ENCODE measurements around the gene GALNT12. TPM values are rescaled to one million over a fixed set of nuclear protein-coding genes. Genes with fewer than 3 reads are reported as not detected.

Gene GALNT12
- total RNA-seq, 1 experiment from 2014 or later, result 52.9 TPM

DNA sequence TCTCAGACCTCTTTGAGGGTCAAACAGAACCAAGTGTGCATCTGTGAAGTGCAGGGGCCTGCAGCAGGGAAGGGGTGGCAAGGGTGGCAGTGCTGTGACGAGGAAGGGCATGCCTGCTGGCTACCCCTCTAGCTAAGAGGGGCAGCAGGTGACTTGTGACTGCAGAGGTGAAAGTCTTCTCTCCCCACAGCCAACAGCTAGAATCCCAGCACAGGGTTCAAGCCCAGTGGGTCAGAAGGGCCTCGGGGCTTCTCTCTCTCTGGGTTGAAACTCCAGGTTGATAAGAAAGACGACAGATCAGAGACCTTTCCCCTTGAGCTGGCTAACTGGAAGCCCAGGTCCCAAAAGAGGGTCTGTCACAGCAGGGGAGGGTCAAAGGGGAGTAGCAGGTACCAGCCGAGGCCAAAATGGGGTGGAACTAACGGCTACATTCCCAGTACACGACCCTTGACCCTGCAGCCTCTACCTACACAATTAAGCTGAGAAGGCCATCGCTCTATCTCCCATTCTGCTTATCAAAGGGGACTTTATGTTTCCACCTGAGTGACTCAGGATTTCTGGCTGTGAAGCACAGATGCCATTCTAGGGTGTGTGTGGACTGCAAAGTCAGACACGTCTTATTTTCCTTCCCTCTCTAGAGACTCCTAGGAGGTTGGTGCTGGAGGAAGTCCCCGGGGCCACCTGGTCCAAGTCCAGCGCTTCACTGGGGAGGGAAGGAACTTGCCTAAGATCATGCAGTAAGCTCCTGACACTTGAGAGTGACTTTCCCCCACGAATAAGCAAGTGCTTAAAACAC, 25.7 kb upstream of the GALNT12 start:
- Histone ChIP-seq H3K36me3 (ENCODE audit: low read depth) (peaks cover 20% of the 10 kb centered on the region; the same call in 1 of the 2 replicates), H3K27ac (peak overlapping the region; percentile 88), H3K4me3 (no peak overlapping the region), H3F3A (ENCODE audit: insufficient read depth, low read depth) (peaks cover 39% of the 10 kb centered on the region), H3K9me2 (ENCODE audit: insufficient read depth) (no peaks in the 10 kb centered on the region), H3K4me1 (replicated peaks; ENCODE audit: insufficient read depth) (peaks cover 43% of the 10 kb centered on the region), H4K20me1 (ENCODE audit: insufficient read depth) (no peaks in the 10 kb centered on the region), H3K27me3 (ENCODE audit: insufficient read depth, low read depth) (no peaks in the 10 kb centered on the region), H3K79me2 (ENCODE audit: low read depth) (0 out of 2 replicates have a peak, but pooled peaks cover 8% of the 10 kb centered on the region), H3K4me2 (peak overlapping the region; percentile 70), H3K9me3 (ENCODE audit: insufficient read depth, low read depth) (no peaks in the 10 kb centered on the region), H2AFZ (no peak overlapping the region)
- peak; percentile 88 to 98 for DNase-seq
- intact Hi-C loops (cut with micrococcal nuclease; ENCODE audit: unreplicated experiment), result loop anchor here (1.0 kb wide), 1 partner anchor 10 kb away; no protein-coding TSS in a partner anchor
- TF ChIP-seq EZH2 (IDR thresholded peaks at IDR 0.05; ENCODE audit: low read depth), result no peak
- TF ChIP-seq, protein P1, sequence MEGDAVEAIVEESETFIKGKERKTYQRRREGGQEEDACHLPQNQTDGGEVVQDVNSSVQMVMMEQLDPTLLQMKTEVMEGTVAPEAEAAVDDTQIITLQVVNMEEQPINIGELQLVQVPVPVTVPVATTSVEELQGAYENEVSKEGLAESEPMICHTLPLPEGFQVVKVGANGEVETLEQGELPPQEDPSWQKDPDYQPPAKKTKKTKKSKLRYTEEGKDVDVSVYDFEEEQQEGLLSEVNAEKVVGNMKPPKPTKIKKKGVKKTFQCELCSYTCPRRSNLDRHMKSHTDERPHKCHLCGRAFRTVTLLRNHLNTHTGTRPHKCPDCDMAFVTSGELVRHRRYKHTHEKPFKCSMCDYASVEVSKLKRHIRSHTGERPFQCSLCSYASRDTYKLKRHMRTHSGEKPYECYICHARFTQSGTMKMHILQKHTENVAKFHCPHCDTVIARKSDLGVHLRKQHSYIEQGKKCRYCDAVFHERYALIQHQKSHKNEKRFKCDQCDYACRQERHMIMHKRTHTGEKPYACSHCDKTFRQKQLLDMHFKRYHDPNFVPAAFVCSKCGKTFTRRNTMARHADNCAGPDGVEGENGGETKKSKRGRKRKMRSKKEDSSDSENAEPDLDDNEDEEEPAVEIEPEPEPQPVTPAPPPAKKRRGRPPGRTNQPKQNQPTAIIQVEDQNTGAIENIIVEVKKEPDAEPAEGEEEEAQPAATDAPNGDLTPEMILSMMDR (conservative IDR thresholded peaks at IDR 0.05), result no peak
- ChIA-PET POLR2A (ENCODE audit: unreplicated experiment) (interaction anchor here (0.6 to 0.8 kb wide), 4 partner anchors 10 to 530 kb away, joined by 3 to 9 read pairs (median 6); no protein-coding TSS in a partner anchor), CTCF (no interaction called here)
- no TSS peak for BruUV-seq (replicated peaks)

DNA sequence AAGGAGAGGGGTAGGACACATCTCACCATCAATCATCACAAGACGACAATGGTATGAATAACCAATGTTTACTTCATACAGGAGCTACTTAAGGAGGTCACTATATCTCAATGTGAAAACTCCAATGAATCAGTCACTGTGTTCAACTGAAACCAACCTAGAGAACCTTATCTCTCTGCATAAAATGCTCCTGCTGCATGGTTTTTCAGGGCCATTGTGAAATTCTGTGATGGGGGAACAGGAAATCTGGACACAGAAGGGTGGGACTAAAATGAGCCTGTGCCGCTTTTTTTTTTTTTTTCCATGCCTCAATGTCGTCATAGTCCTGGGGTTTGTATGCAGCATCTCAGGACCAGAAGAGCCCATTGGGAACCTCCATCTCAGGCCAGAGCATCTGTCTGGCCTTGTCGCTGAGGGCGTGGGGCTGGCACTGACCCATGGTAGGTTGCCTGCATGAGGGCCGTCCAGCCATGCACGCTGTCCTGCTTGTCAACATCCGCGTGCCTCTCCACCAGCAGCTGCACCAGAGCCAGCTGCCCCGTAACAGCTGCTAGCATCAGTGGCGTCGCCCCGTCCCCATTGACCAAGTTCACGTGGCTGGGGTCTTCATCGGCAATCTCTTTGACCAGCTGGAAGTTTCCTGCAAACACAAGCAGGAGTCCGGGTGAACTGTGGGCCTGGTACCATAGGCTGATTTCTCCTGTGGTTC, 23.8 kb upstream of the GALNT12 start:
- Histone ChIP-seq H3K27ac (peak overlapping the region; percentile 88), H3K4me1 (replicated peaks; ENCODE audit: insufficient read depth) (peaks cover 52% of the 10 kb centered on the region), H4K20me1 (ENCODE audit: insufficient read depth) (no peaks in the 10 kb centered on the region), H3K36me3 (ENCODE audit: low read depth) (peaks cover 23% of the 10 kb centered on the region; the same call in 1 of the 2 replicates), H3K27me3 (ENCODE audit: insufficient read depth, low read depth) (no peaks in the 10 kb centered on the region), H3K9me3 (ENCODE audit: insufficient read depth, low read depth) (no peaks in the 10 kb centered on the region), H3K4me3 (no peak overlapping the region), H3K9me2 (ENCODE audit: insufficient read depth) (no peaks in the 10 kb centered on the region), H2AFZ (no peak overlapping the region), H3K79me2 (ENCODE audit: low read depth) (peaks cover 16% of the 10 kb centered on the region; the same call in 1 of the 2 replicates), H3K4me2 (no peak overlapping the region), H3F3A (ENCODE audit: insufficient read depth, low read depth) (peaks cover 36% of the 10 kb centered on the region)
- no peak for DNase-seq
- ChIA-PET CTCF (no interaction called here), POLR2A (ENCODE audit: unreplicated experiment) (no interaction called here)
- intact Hi-C loops (cut with micrococcal nuclease; ENCODE audit: unreplicated experiment), result no loop called here
- BruUV-seq (replicated peaks), result no TSS peak
- TF ChIP-seq, protein P1 (conservative IDR thresholded peaks at IDR 0.05), result no peak
- TF ChIP-seq EZH2 (IDR thresholded peaks at IDR 0.05; ENCODE audit: low read depth), result no peak

DNA sequence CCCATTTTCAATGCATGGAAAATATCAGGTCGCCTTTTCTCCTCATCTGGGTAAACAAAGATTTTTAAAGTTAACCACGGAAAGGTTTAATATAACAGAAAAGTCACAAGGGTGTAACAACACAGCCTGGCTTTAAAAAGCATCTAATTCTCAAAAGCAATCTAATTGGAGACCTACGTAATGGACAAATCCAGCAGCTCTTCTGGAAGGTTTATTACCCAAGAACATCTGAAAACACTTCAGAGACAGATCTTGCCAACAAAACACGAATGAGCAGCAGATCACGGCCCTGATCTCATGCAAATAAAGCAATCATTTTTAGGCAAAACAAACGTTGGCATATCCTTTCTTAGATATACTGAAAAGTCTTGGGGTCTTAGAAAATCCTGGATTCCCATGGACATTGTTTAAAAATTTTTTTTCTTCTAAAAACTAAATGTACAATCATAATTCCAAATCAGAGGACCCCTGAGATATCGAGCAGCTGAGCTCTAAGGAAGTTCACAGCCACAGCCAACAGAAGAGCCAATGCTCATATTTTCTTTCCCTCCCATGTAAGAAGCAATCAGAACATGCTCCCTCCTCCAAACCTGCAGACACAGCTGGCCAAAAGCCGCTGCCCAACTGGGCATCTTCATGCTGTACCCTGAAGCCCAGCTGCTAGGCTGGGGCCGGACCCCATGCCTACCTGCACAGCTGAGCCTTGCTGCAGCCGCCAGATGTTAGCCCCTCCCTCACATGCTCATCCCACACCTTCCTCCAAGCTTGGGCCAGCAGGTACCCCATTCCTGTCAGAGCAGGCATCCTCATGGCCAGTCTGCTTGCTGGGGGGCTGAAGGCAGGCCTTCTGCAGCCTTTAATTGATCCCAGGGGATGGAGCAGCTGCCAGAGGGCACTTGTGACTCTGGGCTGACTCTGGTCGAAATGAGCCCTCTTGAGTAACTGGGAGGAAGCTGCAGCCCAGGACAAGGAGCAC, 22.4 kb upstream of the GALNT12 start:
- H3K36me3 ChIP-seq (ENCODE audit: low read depth), result peaks cover 31% of the 10 kb centered on the region; the same call in 1 of the 2 replicates
- peaks cover 29% of the 10 kb centered on the region for H3F3A ChIP-seq (ENCODE audit: insufficient read depth, low read depth)
- BruUV-seq (replicated peaks), result no TSS peak
- POLR2A ChIA-PET (ENCODE audit: unreplicated experiment), result no interaction called here
- H3K4me3 ChIP-seq, result no peak overlapping the region
- H3K27ac ChIP-seq, result no peak overlapping the region
- H2AFZ ChIP-seq, result no peak overlapping the region
- H3K4me1 ChIP-seq (replicated peaks; ENCODE audit: insufficient read depth), result peaks cover 45% of the 10 kb centered on the region
- TF ChIP-seq EZH2 (IDR thresholded peaks at IDR 0.05; ENCODE audit: low read depth), result no peak
- TF ChIP-seq, protein P1 (conservative IDR thresholded peaks at IDR 0.05), result no peak
- peaks cover 28% of the 10 kb centered on the region for H3K79me2 ChIP-seq (ENCODE audit: low read depth)
- no peaks in the 10 kb centered on the region for H3K27me3 ChIP-seq (ENCODE audit: insufficient read depth, low read depth)
- H3K4me2 ChIP-seq, result no peak overlapping the region
- no peaks in the 10 kb centered on the region for H4K20me1 ChIP-seq (ENCODE audit: insufficient read depth)
- no peak for DNase-seq
- intact Hi-C loops (cut with micrococcal nuclease; ENCODE audit: unreplicated experiment), result no loop called here
- CTCF ChIA-PET, result interaction anchor here (0.7 kb wide), 2 partner anchors 685 to 1309 kb away, joined by 5 to 8 read pairs; no protein-coding TSS in a partner anchor
- H3K9me2 ChIP-seq (ENCODE audit: insufficient read depth), result no peaks in the 10 kb centered on the region
- H3K9me3 ChIP-seq (ENCODE audit: insufficient read depth, low read depth), result no peaks in the 10 kb centered on the region

Measured in PC-9 (cell line).